Aorta (tissue), 5 donors: ENCODE measurements around the gene NDUFV2. TPM values are rescaled to one million over a fixed set of nuclear protein-coding genes. Genes with fewer than 3 reads are reported as not detected.
A peak's percentile ranks its signal among the peaks of the same experiment; 100 is the strongest.

Source experiments
- ATAC-seq: fragments of 200-7000 bp; cut with Tn5 transposase; one replicate; pipeline ENCODE4 v1.9.1; 2022; ENCODE audit warnings: moderate library complexity; ENCODE audit not compliant: low FRiP score
- DNase-seq, 2 donors: peaks; one replicate each; pipeline ENCODE4 v3.0.0-alpha.2; 2020
- H3K27ac ChIP-seq, 2 donors: one replicate each; pipeline ENCODE4 v1.5.1; 2013; ENCODE audit warnings: low read length in 2 of 2, mild to moderate bottlenecking in 2 of 2, moderate library complexity in 2 of 2, control low read depth in 1 of 2, inconsistent platforms in 1 of 2, low read depth in 1 of 2
- H3K27me3 ChIP-seq, 2 donors: one replicate each; pipeline ENCODE4 v1.6.1; 2013; ENCODE audit warnings: control low read depth in 1 of 2, low read length in 1 of 2, mild to moderate bottlenecking in 1 of 2, moderate library complexity in 1 of 2; ENCODE audit not compliant: insufficient read depth in 2 of 2, control insufficient read depth in 1 of 2
- H3K36me3 ChIP-seq, 2 donors: one replicate each; pipeline ENCODE4 v1.6.1; 2013; ENCODE audit warnings: control low read depth in 1 of 2, low read length in 1 of 2, mild to moderate bottlenecking in 1 of 2; ENCODE audit not compliant: insufficient read depth in 2 of 2, control insufficient read depth in 1 of 2
- H3K4me1 ChIP-seq, 2 donors: one replicate each; pipeline ENCODE4 v1.6.1; 2013; ENCODE audit warnings: low read length in 2 of 2, control low read depth in 1 of 2, mild to moderate bottlenecking in 1 of 2, moderate library complexity in 1 of 2; ENCODE audit not compliant: insufficient read depth in 2 of 2, control insufficient read depth in 1 of 2
- H3K4me3 ChIP-seq, 2 donors: one replicate each; pipeline ENCODE4 v1.5.1; 2013; ENCODE audit warnings: low read length in 2 of 2, control low read depth in 1 of 2, mild to moderate bottlenecking in 1 of 2
- H3K9me3 ChIP-seq: one replicate; pipeline ENCODE4 v1.6.1; 2013; ENCODE audit warnings: mild to moderate bottlenecking, low read length; ENCODE audit not compliant: control insufficient read depth
- WGBS, 2 donors: extraction: QIAGEN DNeasy Blood & Tissue Kit; methylation state at CpG; one replicate each; pipeline ENCODE4 v1.1.7; 2013; 5-methylcytosine and 5-hydroxymethylcytosine counted together
- intact Hi-C, 2 donors: fragments of 100-400 bp; cut with DNase I; formaldehyde crosslinking; loops; one replicate each; pipeline versions ENCODE4 v1.14.2 to v1.15.0; 2022
- polyA plus RNA-seq, 2 donors: library from polyadenylated mRNA; stranded (reverse); fragments of 200-250 nt; gene quantifications; one replicate each; pipeline ENCODE4 v1.2.3, GENCODE V29; 2013
- total RNA-seq, 2 donors: library from RNA; stranded (reverse); fragmentation: NEBNext Ultra II Directional; extraction: Animal tissue kit (Norgen Biotek cat#: 25700); gene quantifications; one replicate each; pipeline ENCODE4 v1.2.1, GENCODE V29; 2021
- donor health status: healthy with polysubstance abuse.
- donor health status: Bipolar disorder and iron deficiency.
- donor health status: DM: no; HTN: no; CAD: no.
- donor health status: DM: no; HTN: no; CAD: no.
- donor health status: DM: yes; HTN: yes; CAD: no.

The NDUFV2 gene
- total and polyA plus RNA-seq, 4 donors = 83.8 to 150 (median 113) TPM

GRCh38 chr18:9140984-9141383, 38.5 kb downstream of the NDUFV2 start:
- Histone ChIP-seq H3K4me3 (no peak overlapping the region), H3K36me3 (no peaks in the 10 kb centered on the region), H3K4me1 (peaks cover 0 to 7% of the 10 kb centered on the region in 2 donors), H3K27me3 (no peaks in the 10 kb centered on the region), H3K9me3 (no peaks in the 10 kb centered on the region), H3K27ac (no peak overlapping the region)
- ATAC-seq (no peak), DNase-seq (no peak)
- 96 to 98% methylated on average over 2 of the region's 2 CpGs for WGBS, 2 donors
- intact Hi-C loops = no loop called here

DNA sequence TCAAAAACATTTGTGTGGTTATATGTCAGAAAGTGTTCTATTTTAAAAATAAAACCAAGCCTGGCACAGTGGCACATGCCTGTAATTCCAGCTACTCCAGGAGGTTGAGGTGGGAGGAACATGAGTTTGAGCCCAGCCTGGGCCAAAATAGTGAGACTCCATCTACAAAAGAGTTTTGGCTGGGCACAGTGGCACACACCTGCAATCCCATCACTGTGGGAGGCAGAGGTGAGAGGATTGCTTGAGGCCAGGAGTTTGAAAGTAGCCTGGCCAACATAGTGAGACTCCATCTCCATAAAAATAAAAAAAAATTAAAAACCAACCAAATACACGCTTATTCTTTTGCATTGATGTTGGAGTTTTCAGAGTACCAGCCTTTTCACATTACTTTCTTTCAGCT, 43.7 kb downstream of the NDUFV2 start:
- ATAC-seq (no peak), DNase-seq (no peak)
- no peaks in the 10 kb centered on the region for H3K36me3 ChIP-seq
- no peaks in the 10 kb centered on the region for H3K27me3 ChIP-seq
- no peak overlapping the region for H3K4me3 ChIP-seq
- no peaks in the 10 kb centered on the region for H3K9me3 ChIP-seq
- intact Hi-C loops = loop anchor here in 1 of 2 donors (2.0 kb wide), 1 partner anchor 73 kb away; no protein-coding TSS in a partner anchor
- H3K4me1 ChIP-seq = peaks cover 0 to 5% of the 10 kb centered on the region in 2 donors
- H3K27ac ChIP-seq = peak overlapping the region in 1 of 2 donors; percentile 33
- 84 to 85% methylated on average over 1 of the region's 1 CpG for WGBS, 2 donors

GRCh38 chr18:9147440-9148202, 45.1 kb downstream of the NDUFV2 start:
- H3K27me3 ChIP-seq = no peaks in the 10 kb centered on the region
- intact Hi-C loops = loop anchor here (2.0 kb wide), 1 partner anchor 75 kb away; no protein-coding TSS in a partner anchor
- ATAC-seq (peak; percentile 87), DNase-seq (no peak)
- WGBS, 2 donors = 26 to 31% methylated on average over 1 of the region's 1 CpG
- H3K36me3 ChIP-seq = no peaks in the 10 kb centered on the region
- H3K27ac ChIP-seq = no peak overlapping the region
- H3K4me3 ChIP-seq = no peak overlapping the region
- peaks cover 0 to 7% of the 10 kb centered on the region in 2 donors for H3K4me1 ChIP-seq
- no peaks in the 10 kb centered on the region for H3K9me3 ChIP-seq

- intact Hi-C loops = loop anchor here in 1 of 2 donors (2.0 kb wide), 1 partner anchor 75 kb away; no protein-coding TSS in a partner anchor
- Histone ChIP-seq H3K4me1 (peaks cover 0 to 7% of the 10 kb centered on the region in 2 donors), H3K36me3 (no peaks in the 10 kb centered on the region), H3K27me3 (no peaks in the 10 kb centered on the region), H3K9me3 (no peaks in the 10 kb centered on the region), H3K27ac (no peak overlapping the region), H3K4me3 (no peak overlapping the region)
- ATAC-seq (no peak), DNase-seq (no peak)
- 12 to 31% methylated on average over 1 of the region's 1 CpG for WGBS, 2 donors
These were observed 45.7 kb downstream of the NDUFV2 start for GRCh38 chr18:9148203-9148552.

DNA sequence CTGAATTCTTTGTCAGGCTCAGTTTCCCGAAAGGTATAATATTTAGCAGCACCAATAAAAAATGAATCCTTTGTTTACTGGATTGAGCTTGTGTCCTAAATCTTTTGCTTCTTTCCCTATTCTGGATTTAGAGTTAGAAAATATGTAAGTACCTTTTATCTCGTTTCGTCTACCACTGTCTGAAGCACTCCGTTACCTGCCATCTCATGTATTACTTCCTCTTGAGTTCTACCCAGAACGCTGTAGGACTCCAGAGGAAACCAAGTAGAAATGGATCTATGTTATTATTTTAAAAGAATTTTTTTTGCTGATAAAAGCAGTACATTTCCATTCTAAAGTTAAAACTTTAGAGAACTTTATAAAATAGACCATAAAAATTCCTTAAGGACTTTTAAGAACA, 47.6 kb downstream of the NDUFV2 start:
- DNase-seq = no peak
- Histone ChIP-seq H3K4me3 (no peak overlapping the region), H3K4me1 (peaks cover 0 to 7% of the 10 kb centered on the region in 2 donors), H3K36me3 (no peaks in the 10 kb centered on the region), H3K9me3 (no peaks in the 10 kb centered on the region), H3K27me3 (no peaks in the 10 kb centered on the region), H3K27ac (no peak overlapping the region)
- 76 to 78% methylated on average over 5 of the region's 5 CpGs for WGBS, 2 donors
- ATAC-seq = no peak
- intact Hi-C loops = no loop called here

DNA sequence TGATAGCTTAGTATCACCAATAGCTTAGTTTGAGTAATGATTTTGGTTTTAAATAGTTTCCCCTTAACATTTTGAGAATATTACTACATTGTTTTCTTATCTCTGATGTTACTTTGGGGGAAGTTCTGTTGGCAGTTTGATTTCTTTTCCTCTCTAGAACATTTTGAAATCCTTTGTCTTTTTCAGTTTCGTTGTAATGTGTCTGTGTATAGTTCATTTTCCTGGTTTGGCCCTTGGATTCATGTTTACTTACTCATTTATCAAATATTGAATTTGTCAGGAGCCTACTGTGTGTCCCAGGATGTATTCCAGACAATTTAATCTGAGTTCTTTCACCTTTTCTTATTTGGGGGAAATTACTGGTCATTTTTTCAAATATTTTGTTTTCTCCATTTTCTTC, 50.8 kb downstream of the NDUFV2 start:
- H3K9me3 ChIP-seq = no peaks in the 10 kb centered on the region
- H3K4me1 ChIP-seq = peaks cover 0 to 5% of the 10 kb centered on the region in 2 donors
- H3K27me3 ChIP-seq = no peaks in the 10 kb centered on the region
- H3K4me3 ChIP-seq = no peak overlapping the region
- no peaks in the 10 kb centered on the region for H3K36me3 ChIP-seq
- H3K27ac ChIP-seq = no peak overlapping the region
- intact Hi-C loops = no loop called here
- DNase-seq (no peak), ATAC-seq (no peak)
- WGBS, 2 donors = 49 to 53% methylated on average over 1 of the region's 1 CpG

- 96 to 98% methylated on average over 4 of the region's 4 CpGs for WGBS, 2 donors
- no peak overlapping the region for H3K4me3 ChIP-seq
- peaks cover 0 to 2% of the 10 kb centered on the region in 2 donors for H3K4me1 ChIP-seq
- intact Hi-C loops = no loop called here
- no peaks in the 10 kb centered on the region for H3K36me3 ChIP-seq
- DNase-seq (no peak), ATAC-seq (no peak)
- no peak overlapping the region for H3K27ac ChIP-seq
- no peaks in the 10 kb centered on the region for H3K9me3 ChIP-seq
- no peaks in the 10 kb centered on the region for H3K27me3 ChIP-seq
These were observed 54.2 kb downstream of the NDUFV2 start for GRCh38 chr18:9156604-9157249.

DNA sequence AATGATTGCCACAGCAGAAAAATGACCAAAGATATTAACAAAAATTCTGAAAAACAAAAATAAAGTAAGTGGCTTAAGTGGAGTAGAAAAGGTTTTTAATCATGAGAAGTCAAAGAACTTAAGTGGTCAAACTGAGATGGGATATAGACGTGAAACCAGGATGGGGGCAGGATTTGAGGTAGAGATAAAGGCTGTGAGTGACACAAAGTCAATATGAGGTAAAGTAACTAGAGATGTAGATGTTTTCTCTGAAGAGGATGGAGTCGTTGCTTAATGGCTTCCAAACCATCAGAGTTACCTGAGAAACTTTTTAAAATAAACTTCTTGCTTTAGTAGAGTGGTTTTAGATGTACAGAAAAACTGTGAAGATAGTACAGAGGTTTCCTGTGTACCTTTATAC, 55.3 kb downstream of the NDUFV2 start:
- peaks cover 0 to 2% of the 10 kb centered on the region in 2 donors for H3K4me1 ChIP-seq
- no peaks in the 10 kb centered on the region for H3K36me3 ChIP-seq
- no peak for ATAC-seq
- H3K4me3 ChIP-seq = no peak overlapping the region
- DNase-seq = no peak
- no peaks in the 10 kb centered on the region for H3K9me3 ChIP-seq
- H3K27ac ChIP-seq = no peak overlapping the region
- 47 to 61% methylated on average over 2 of the region's 2 CpGs for WGBS, 2 donors
- intact Hi-C loops = no loop called here
- H3K27me3 ChIP-seq = no peaks in the 10 kb centered on the region

GRCh38 chr18:9160014-9160413, 57.5 kb downstream of the NDUFV2 start:
- 96 to 97% methylated on average over 4 of the region's 4 CpGs for WGBS, 2 donors
- no peak for DNase-seq
- Histone ChIP-seq H3K9me3 (no peaks in the 10 kb centered on the region), H3K4me1 (peaks cover 0 to 2% of the 10 kb centered on the region in 2 donors), H3K27ac (no peak overlapping the region), H3K4me3 (no peak overlapping the region), H3K36me3 (no peaks in the 10 kb centered on the region), H3K27me3 (no peaks in the 10 kb centered on the region)
- intact Hi-C loops = no loop called here
- no peak for ATAC-seq
